ENCODE measurements around the gene PEAR1. TPM values are rescaled to one million over a fixed set of nuclear protein-coding genes. Genes with fewer than 3 reads are reported as not detected.
A peak's percentile ranks its signal among the peaks of the same experiment; 100 is the strongest.

PEAR1 gene
- total and polyA plus RNA-seq, 2 of the 8 experiments (the other 6 are each of a cell fraction or from before 2014, with no cell fraction given), result 0.63 to 0.71 TPM

DNA sequence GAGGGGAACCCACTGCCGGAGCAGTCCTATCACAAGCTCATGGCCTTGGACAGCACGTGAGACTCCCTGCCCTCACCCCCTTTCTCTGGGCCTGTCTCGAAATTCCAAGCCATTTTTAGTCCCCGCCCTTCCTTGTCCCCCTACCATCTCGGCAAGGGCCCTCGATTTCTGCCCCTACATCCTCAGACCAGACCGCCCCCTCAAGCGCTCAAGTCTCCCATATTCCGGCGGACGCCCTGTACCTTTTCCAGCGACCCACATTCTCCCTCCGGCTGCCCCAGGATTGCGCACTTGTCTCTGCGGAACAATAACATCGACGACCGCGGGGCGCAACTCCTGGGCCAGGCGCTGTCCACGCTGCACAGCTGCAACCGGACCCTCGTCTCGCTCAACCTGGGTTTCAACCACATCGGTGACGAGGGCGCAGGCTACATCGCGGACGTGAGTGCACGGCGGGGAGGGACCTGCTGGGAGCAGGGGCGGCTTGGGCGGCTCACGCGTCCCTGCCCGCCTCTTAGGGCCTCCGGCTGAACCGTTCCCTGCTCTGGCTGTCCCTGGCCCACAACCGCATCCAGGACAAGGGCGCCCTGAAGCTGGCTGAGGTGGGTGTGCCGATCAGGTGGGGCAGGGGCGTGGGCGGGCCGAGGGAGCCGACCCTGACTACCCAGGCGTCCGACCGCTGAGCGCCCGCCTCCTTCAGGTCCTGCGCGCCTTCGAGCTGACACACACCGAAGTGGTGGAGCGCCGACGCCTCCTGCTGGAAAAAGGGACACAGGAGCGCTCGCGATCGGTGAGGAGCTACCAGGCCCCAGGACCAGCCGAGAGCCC is 33.9 kb downstream of the PEAR1 start (continued):
- TF ChIP-seq EGR1 (IDR thresholded peaks at IDR 0.05; ENCODE audit: borderline replicate concordance, low read depth, low read length), result peak; percentile 92
- 0 out of 2 replicates have a peak, but pooled peaks have one; percentile 4 for TF ChIP-seq TEAD4 (IDR thresholded peaks at IDR 0.05; ENCODE audit: low read depth, low read length)
- TF ChIP-seq TBP (IDR thresholded peaks at IDR 0.05; ENCODE audit: low read depth, low read length), result no peak
- TF ChIP-seq KDM4A (IDR thresholded peaks at IDR 0.05; ENCODE audit: low read depth, low read length, severe bottlenecking), result peak; percentile 92
- no peak for TF ChIP-seq CHD2 (IDR thresholded peaks at IDR 0.05; ENCODE audit: low read length)
- 0 out of 2 replicates have a peak, but pooled peaks have one; percentile 23 for TF ChIP-seq TAF1 (IDR thresholded peaks at IDR 0.05; ENCODE audit: low read depth, low read length)
- TF ChIP-seq GABPA (IDR thresholded peaks at IDR 0.05; ENCODE audit: borderline replicate concordance, insufficient read depth, low read length), result 0 out of 2 replicates have a peak, but pooled peaks have one; percentile 58
- peak; percentile 67 for TF ChIP-seq CTBP2 (IDR thresholded peaks at IDR 0.05; ENCODE audit: borderline replicate concordance, insufficient read depth, insufficient read length, low read length)
- peak; percentile 77 for TF ChIP-seq ASH2L (IDR thresholded peaks at IDR 0.05; ENCODE audit: low read length)
- no peak for TF ChIP-seq TAF7 (optimal IDR thresholded peaks at IDR 0.05; ENCODE audit: borderline replicate concordance, low read depth, low read length)
- TF ChIP-seq SUZ12 (IDR thresholded peaks at IDR 0.05; ENCODE audit: low read length), result peak; percentile 80
- TF ChIP-seq RBBP5 (IDR thresholded peaks at IDR 0.05; ENCODE audit: borderline replicate concordance, low read depth, low read length), result 0 out of 2 replicates have a peak, but pooled peaks have one; percentile 62
- peak; percentile 83 for TF ChIP-seq EZH2 (IDR thresholded peaks at IDR 0.05; ENCODE audit: low read depth, low read length, severe bottlenecking)
- peak in 1 of 2 experiments; percentile 54; a peak in 1 of 4 replicates for TF ChIP-seq SIN3A (conservative IDR thresholded peaks at IDR 0.05 in 1 of 2, IDR thresholded peaks at IDR 0.05 in 1 of 2; ENCODE audit: low read depth in 1 of 2, low read length in 2 of 2)
